MM.1S (cell line): ENCODE measurements around the gene F2RL3.

Source experiments
- CTCF ChIP-seq: fragments of 300-600 bp; sonication (generic); IDR thresholded peaks from 2 replicates; pipeline ENCODE4 v1.5.1; 2016; ENCODE audit warnings: antibody characterized with exemption, low read length, mixed read lengths
- EZH2 ChIP-seq: fragments of 300-600 bp; sonication (generic); optimal IDR thresholded peaks from 2 replicates; pipeline ENCODE3; 2017; ENCODE audit warnings: low read depth, mild to moderate bottlenecking, antibody characterized with exemption, low read length, mixed read lengths
- EZH2phosphoT487 ChIP-seq: fragments of 300-600 bp; sonication (generic); IDR thresholded peaks from 2 replicates; pipeline ENCODE4 v1.6.1; 2018; ENCODE audit warnings: antibody characterized with exemption, low read length

- TF ChIP-seq CTCF (no peak), EZH2 (no peak), EZH2phosphoT487 (no peak)
Observed at GRCh38 chr19:16856091-16856490, 32.7 kb upstream of the F2RL3 start.
